HEK293 (cell line): ENCODE measurements around the gene RNF19B.
A peak's percentile ranks its signal among the peaks of the same experiment; 100 is the strongest.

Experiments
- CTCF ChIA-PET: fragments of 350-600 bp; formaldehyde crosslinking; extraction: SDS; loops from one replicate; lab custom pipeline; 2021; ENCODE audit warnings: antibody characterized with exemption; lab: Yijun Ruan, JAX
- POLR2A ChIA-PET: fragments of 300-600 bp; formaldehyde crosslinking; extraction: SDS; loops from one replicate; lab custom pipeline; 2020; ENCODE audit warnings: antibody characterized with exemption, inconsistent platforms; lab: Yijun Ruan, JAX
- H3K27ac ChIP-seq: fragments of 200-500 bp; sonication (Bioruptor generic); 2 replicates; pipeline ENCODE4 v1.5.1; 2014; ENCODE audit warnings: low read depth, low read length, control low read depth, inconsistent platforms; ENCODE audit errors: extremely low read depth
- H3K36me3 ChIP-seq, 2 experiments: fragments of 200-500 bp in 1 of 2; sonication (Bioruptor generic) in 1 of 2; 1 replicate in 1 of 2; 2 replicates in 1 of 2; pipeline ENCODE4 v1.5.1; 2014 to 2017; ENCODE audit warnings: inconsistent platforms in 2 of 2, low read length in 2 of 2; ENCODE audit not compliant: control insufficient read depth in 2 of 2, insufficient read depth in 1 of 2
- H3K4me1 ChIP-seq: fragments of 200-500 bp; sonication (Bioruptor generic); 2 replicates; pipeline ENCODE4 v1.5.1; 2014; ENCODE audit warnings: mild to moderate bottlenecking, low read length, inconsistent platforms; ENCODE audit not compliant: control insufficient read depth, insufficient read depth
- H3K4me3 ChIP-seq: 2 replicates; pipeline ENCODE4 v1.5.1; 2011; ENCODE audit warnings: low read depth, mild to moderate bottlenecking, control low read depth, low read length, moderate library complexity
- H3K9me3 ChIP-seq: fragments of 200-500 bp; sonication (Bioruptor generic); 2 replicates; pipeline ENCODE4 v1.5.1; 2014; ENCODE audit warnings: low read depth, low read length, inconsistent platforms; ENCODE audit not compliant: control insufficient read depth, insufficient read depth
- EGR2 ChIP-seq: fragments of 450-650 bp; formaldehyde crosslinking; IDR thresholded peaks from 2 replicates; pipeline ENCODE4 v1.5.1; 2016; ENCODE audit warnings: low read depth, missing biosample characterization, missing genetic modification characterization
- KLF17 ChIP-seq: fragments of 450-650 bp; formaldehyde crosslinking; IDR thresholded peaks from 2 replicates; pipeline ENCODE4 v1.5.1; 2016; ENCODE audit warnings: missing biosample characterization, missing genetic modification characterization
- OSR2 ChIP-seq: fragments of 450-650 bp; formaldehyde crosslinking; IDR thresholded peaks from 2 replicates; pipeline ENCODE4 v1.5.1; 2016; ENCODE audit warnings: missing biosample characterization, missing genetic modification characterization
- PRDM10 ChIP-seq: fragments of 450-650 bp; formaldehyde crosslinking; IDR thresholded peaks from 2 replicates; pipeline ENCODE4 v1.5.1; 2016; ENCODE audit warnings: missing biosample characterization, missing genetic modification characterization
- REST ChIP-seq: fragments of 450-650 bp; formaldehyde crosslinking; IDR thresholded peaks from 2 replicates; pipeline ENCODE4 v1.5.1; 2016; ENCODE audit warnings: missing biosample characterization, missing genetic modification characterization
- SETDB1 ChIP-seq: IDR thresholded peaks from one replicate; pipeline ENCODE4 v1.6.1; 2017; ENCODE audit warnings: mild to moderate bottlenecking, low read length, moderate library complexity, mixed read lengths; ENCODE audit not compliant: insufficient read length
- TRIM28 ChIP-seq: IDR thresholded peaks from 2 replicates; pipeline ENCODE4 v1.6.1; 2011; ENCODE audit warnings: low read length, control low read depth, borderline replicate concordance
- ZFP69B ChIP-seq: fragments of 450-650 bp; formaldehyde crosslinking; IDR thresholded peaks from 2 replicates; pipeline ENCODE4 v1.5.1; 2016; ENCODE audit warnings: missing biosample characterization, missing genetic modification characterization
- ZNF10 ChIP-seq: fragments of 450-650 bp; formaldehyde crosslinking; IDR thresholded peaks from 2 replicates; pipeline ENCODE4 v1.5.1; 2017; ENCODE audit warnings: missing biosample characterization, missing genetic modification characterization
- ZNF112 ChIP-seq: fragments of 450-650 bp; formaldehyde crosslinking; IDR thresholded peaks from 2 replicates; pipeline ENCODE4 v1.5.0; 2017; ENCODE audit warnings: missing biosample characterization, missing genetic modification characterization
- ZNF132 ChIP-seq: fragments of 450-650 bp; formaldehyde crosslinking; IDR thresholded peaks from 2 replicates; pipeline ENCODE4 v1.5.1; 2017; ENCODE audit warnings: missing biosample characterization, missing genetic modification characterization, borderline replicate concordance
- ZNF133 ChIP-seq: fragments of 450-650 bp; formaldehyde crosslinking; IDR thresholded peaks from 2 replicates; pipeline ENCODE4 v1.5.1; 2016; ENCODE audit warnings: missing biosample characterization, missing genetic modification characterization
- ZNF138 ChIP-seq: fragments of 450-650 bp; formaldehyde crosslinking; IDR thresholded peaks from 2 replicates; pipeline ENCODE4 v1.5.1; 2016; ENCODE audit warnings: missing biosample characterization, missing genetic modification characterization, borderline replicate concordance
- ZNF174 ChIP-seq: fragments of 450-650 bp; formaldehyde crosslinking; IDR thresholded peaks from 2 replicates; pipeline ENCODE4 v1.5.0; 2017; ENCODE audit warnings: missing biosample characterization, mild to moderate bottlenecking, missing genetic modification characterization
- ZNF354C ChIP-seq: fragments of 450-650 bp; formaldehyde crosslinking; IDR thresholded peaks from 2 replicates; pipeline ENCODE4 v1.5.1; 2016; ENCODE audit warnings: missing biosample characterization, missing genetic modification characterization, low read depth, borderline replicate concordance
- ZNF433 ChIP-seq: fragments of 450-650 bp; formaldehyde crosslinking; IDR thresholded peaks from 2 replicates; pipeline ENCODE4 v1.5.1; 2016; ENCODE audit warnings: missing biosample characterization, missing genetic modification characterization, low read depth
- ZNF585B ChIP-seq: fragments of 450-650 bp; formaldehyde crosslinking; IDR thresholded peaks from 2 replicates; pipeline ENCODE4 v1.5.1; 2016; ENCODE audit warnings: missing biosample characterization, missing genetic modification characterization
- ZNF610 ChIP-seq: fragments of 450-650 bp; formaldehyde crosslinking; IDR thresholded peaks from 2 replicates; pipeline ENCODE4 v1.5.1; 2016; ENCODE audit warnings: missing biosample characterization, missing genetic modification characterization, borderline replicate concordance
- ZNF692 ChIP-seq: fragments of 450-650 bp; formaldehyde crosslinking; IDR thresholded peaks from 2 replicates; pipeline ENCODE4 v1.5.1; 2016; ENCODE audit warnings: missing biosample characterization, missing genetic modification characterization
- ZNF76 ChIP-seq: fragments of 450-650 bp; formaldehyde crosslinking; IDR thresholded peaks from 2 replicates; pipeline ENCODE4; 2016; ENCODE audit warnings: low read depth, missing biosample characterization, missing genetic modification characterization, borderline replicate concordance
- ZSCAN23 ChIP-seq: fragments of 450-650 bp; formaldehyde crosslinking; IDR thresholded peaks from 2 replicates; pipeline ENCODE4 v1.5.1; 2016; ENCODE audit warnings: missing biosample characterization, missing genetic modification characterization

The RNF19B gene

GRCh38 chr1:32895325-32896215 lies 69.0 kb downstream of the RNF19B start (continued):
- TF ChIP-seq SETDB1, result no peak
- no peak for TF ChIP-seq ZNF433 (tag by site-specific recombination)

GRCh38 chr1:32894681-32895080 lies 69.9 kb downstream of the RNF19B start:
- no peak for TF ChIP-seq EGR2
- TF ChIP-seq ZNF76 (tag by site-specific recombination), result no peak
- no peak for TF ChIP-seq ZNF174 (tag by site-specific recombination)
- TF ChIP-seq ZNF610 (tag by site-specific recombination), result no peak
- TF ChIP-seq ZNF585B (tag by site-specific recombination), result no peak
- TF ChIP-seq ZNF112 (tag by site-specific recombination), result no peak
- no peak for TF ChIP-seq ZNF354C
- TF ChIP-seq ZNF138 (tag by site-specific recombination), result no peak
- TF ChIP-seq, all 188 proteins: peak for 0
- H3K27ac ChIP-seq, result no peak overlapping the region
- ChIA-PET CTCF (interaction anchor here (0.7 to 1.3 kb wide), 5 partner anchors 8 to 494 kb away, joined by 3 to 4 read pairs (median 3); partner anchors contain the start of gene HPCA), POLR2A (no interaction called here)
- no peaks in the 10 kb centered on the region for H3K4me1 ChIP-seq
- H3K9me3 ChIP-seq, result no peaks in the 10 kb centered on the region
- H3K36me3 ChIP-seq, result no peaks in the 10 kb centered on the region
- no peak overlapping the region for H3K4me3 ChIP-seq

GRCh38 chr1:32894019-32894600 lies 70.5 kb downstream of the RNF19B start:
- ChIA-PET POLR2A (no interaction called here), CTCF (interaction anchor here (0.7 to 4.9 kb wide), 6 partner anchors 11 to 493 kb away, joined by 3 to 50 read pairs (median 4); no protein-coding TSS in a partner anchor)
- Histone ChIP-seq H3K4me1 (no peaks in the 10 kb centered on the region), H3K4me3 (no peak overlapping the region), H3K9me3 (no peaks in the 10 kb centered on the region), H3K27ac (no peak overlapping the region), H3K36me3 (no peaks in the 10 kb centered on the region)
- TF ChIP-seq ZNF132, result no peak
- no peak for TF ChIP-seq ZSCAN23 (tag by site-specific recombination)
- peak; percentile 24; the same call in 1 of the 2 replicates for TF ChIP-seq PRDM10 (tag by site-specific recombination)
- TF ChIP-seq OSR2 (tag by site-specific recombination), result no peak
- TF ChIP-seq ZNF133 (tag by site-specific recombination), result no peak
- TF ChIP-seq KLF17 (tag by site-specific recombination), result peak; percentile 75; the same call in 1 of the 2 replicates
- peak; percentile 92 for TF ChIP-seq ZNF692 (tag by site-specific recombination)
- TF ChIP-seq ZNF10 (tag by site-specific recombination), result no peak
- no peak for TF ChIP-seq REST (tag by site-specific recombination)
- peak; percentile 86 for TF ChIP-seq ZFP69B (tag by site-specific recombination)
- TF ChIP-seq TRIM28, result no peak
